HCT116 (cell line): ENCODE measurements around the gene CCDC181. TPM values are rescaled to one million over a fixed set of nuclear protein-coding genes. Genes with fewer than 3 reads are reported as not detected.

Experiments used
- ATAC-seq: fragments of 200-7000 bp; cut with Tn5 transposase; 2 replicates; pipeline ENCODE4 v1.9.1; 2020; ENCODE audit warnings: mild to moderate bottlenecking, moderate library complexity
- BruUV-seq: library from RNA; stranded (reverse); fragments of 400-500 nt; replicated peaks from 2 replicates; lab custom pipeline; 2021; lab: Mats Ljungman, UMichigan
- CTCF ChIA-PET: fragments of 300-600 bp; sonication (Branson Sonifier 250); formaldehyde crosslinking; loops from one replicate; lab custom pipeline; 2021; ENCODE audit warnings: antibody characterized with exemption; lab: Charles Lee
- POLR2A ChIA-PET: fragments of 300-600, 350-600 bp; sonication (Branson Sonifier 250); formaldehyde crosslinking; loops from one replicate; lab custom pipeline; 2021; ENCODE audit warnings: antibody characterized with exemption; lab: Charles Lee
- RAD21 ChIA-PET, 2 experiments: fragments of 300-600 bp; sonication (Branson Sonifier 250); formaldehyde crosslinking; loops; one replicate each; lab custom pipeline; 2023; ENCODE audit warnings: low total read pairs in 2 of 2; ENCODE audit not compliant: uncharacterized antibody in 2 of 2, unreplicated experiment in 2 of 2, low non-redundant PET in 1 of 2; lab: Charles Lee
- DNase-seq: peaks from one replicate; pipeline ENCODE4 v3.0.0-alpha.2; 2010; ENCODE audit warnings: low read depth, low spot score
- H2AFZ ChIP-seq: fragments of 200-600 bp; shearing (Covaris generic), sonication (generic); 2 replicates; pipeline ENCODE4 v1.6.1; 2017; ENCODE audit warnings: low read depth, mixed run types, mixed read lengths, antibody characterized with exemption, low read length; ENCODE audit not compliant: poor library complexity, severe bottlenecking
- H3K27ac ChIP-seq: 2 replicates; pipeline ENCODE4 v1.5.1; 2012; ENCODE audit warnings: low read depth, low read length
- H3K27me3 ChIP-seq: fragments of 200-600 bp; sonication (generic); 2 replicates; pipeline ENCODE4 v1.6.1; 2016; ENCODE audit warnings: mixed run types, low read length, mixed read lengths; ENCODE audit not compliant: insufficient read depth
- H3K36me3 ChIP-seq, 2 experiments: fragments of 200-500 bp in 1 of 2; fragments of 200-600 bp in 1 of 2; sonication (Bioruptor generic) in 1 of 2; sonication (generic) in 1 of 2; 2 replicates each; pipeline versions ENCODE4 v1.5.1 to v1.6.1; 2014 to 2016; ENCODE audit warnings: low read length in 2 of 2, inconsistent platforms in 1 of 2, mixed read lengths in 1 of 2, mixed run types in 1 of 2; ENCODE audit not compliant: insufficient read depth in 2 of 2, control insufficient read depth in 1 of 2
- H3K4me1 ChIP-seq, 2 experiments: fragments of 200-600 bp in 1 of 2; sonication (generic) in 1 of 2; 2 replicates each; pipeline versions ENCODE4 v1.5.1 to v1.6.1; 2012 to 2017; ENCODE audit warnings: low read length in 2 of 2, inconsistent platforms in 1 of 2, mild to moderate bottlenecking in 1 of 2, mixed read lengths in 1 of 2, mixed run types in 1 of 2, moderate library complexity in 1 of 2; ENCODE audit not compliant: insufficient read depth in 2 of 2, control insufficient read depth in 1 of 2
- H3K4me2 ChIP-seq: fragments of 200-600 bp; sonication (generic); 2 replicates; pipeline ENCODE4 v1.6.1; 2017; ENCODE audit warnings: mixed run types, low read length, mixed read lengths
- H3K4me3 ChIP-seq, 2 experiments: fragments of 200-600 bp in 1 of 2; sonication (generic) in 1 of 2; replicated peaks in 1 of 2; 2 replicates each; pipeline ENCODE4 v1.5.1; 2011 to 2016; ENCODE audit warnings: low read length in 2 of 2, control low read depth in 1 of 2, low read depth in 1 of 2, mild to moderate bottlenecking in 1 of 2, mixed read lengths in 1 of 2, mixed run types in 1 of 2
- H3K79me2 ChIP-seq: fragments of 200-600 bp; sonication (generic); 2 replicates; pipeline ENCODE4 v1.6.1; 2017; ENCODE audit warnings: mild to moderate bottlenecking, mixed run types, low read length, moderate library complexity, mixed read lengths; ENCODE audit not compliant: insufficient read depth
- H3K9ac ChIP-seq: fragments of 200-600 bp; sonication (generic); 2 replicates; pipeline ENCODE4 v1.6.1; 2016; ENCODE audit warnings: low read length, mixed read lengths
- H3K9me2 ChIP-seq: fragments of 200-600 bp; sonication (generic), shearing (Covaris generic); 2 replicates; pipeline ENCODE4 v1.6.1; 2017; ENCODE audit warnings: mixed run types, mild to moderate bottlenecking, moderate library complexity; ENCODE audit not compliant: insufficient read depth
- H3K9me3 ChIP-seq, 2 experiments: fragments of 200-500 bp in 1 of 2; fragments of 200-600 bp in 1 of 2; sonication (Bioruptor generic) in 1 of 2; sonication (generic) in 1 of 2; 2 replicates each; pipeline ENCODE4 v1.6.1; 2014 to 2017; ENCODE audit warnings: low read length in 2 of 2, mixed read lengths in 2 of 2, inconsistent platforms in 1 of 2, low read depth in 1 of 2, mild to moderate bottlenecking in 1 of 2, mixed run types in 1 of 2, moderate library complexity in 1 of 2; ENCODE audit not compliant: control insufficient read depth in 1 of 2, insufficient read depth in 1 of 2
- H4K20me1 ChIP-seq: fragments of 200-600 bp; sonication (generic), shearing (Covaris generic); 2 replicates; pipeline ENCODE4 v1.6.1; 2017; ENCODE audit warnings: mixed run types, mild to moderate bottlenecking, moderate library complexity; ENCODE audit not compliant: insufficient read depth
- CTCF ChIP-seq, 3 experiments: fragments of 200-600 bp in 1 of 3; sonication (generic) in 1 of 3; IDR thresholded peaks in 2 of 3; conservative IDR thresholded peaks in 1 of 3; 2 replicates each; pipeline ENCODE4 v1.5.1; 2012 to 2017; ENCODE audit warnings: low read depth in 2 of 3, low read length in 2 of 3, antibody characterized with exemption in 1 of 3, borderline replicate concordance in 1 of 3, control low read depth in 1 of 3, mild to moderate bottlenecking in 1 of 3, mixed read lengths in 1 of 3, mixed run types in 1 of 3, moderate library complexity in 1 of 3; ENCODE audit not compliant: insufficient read depth in 1 of 3
- EZH2phosphoT487 ChIP-seq: fragments of 200-600 bp; IDR thresholded peaks from 2 replicates; pipeline ENCODE4 v1.6.1; 2018; ENCODE audit warnings: antibody characterized with exemption, borderline replicate concordance
- FOSL1 ChIP-seq: IDR thresholded peaks from 2 replicates; pipeline ENCODE4 v1.6.1; 2012; ENCODE audit warnings: low read depth
- REST ChIP-seq: IDR thresholded peaks from 2 replicates; pipeline ENCODE4 v1.6.1; 2012; ENCODE audit warnings: low read depth
- SIN3A ChIP-seq: IDR thresholded peaks from 2 replicates; pipeline ENCODE4 v1.6.1; 2012; ENCODE audit warnings: low read depth
- TCF7L2 ChIP-seq: IDR thresholded peaks from 2 replicates; pipeline ENCODE4 v1.7.0; 2011; ENCODE audit warnings: borderline replicate concordance, inconsistent platforms; ENCODE audit not compliant: insufficient read depth, insufficient read length; ENCODE audit errors: extremely low read depth
- ZBTB33 ChIP-seq: IDR thresholded peaks from 2 replicates; pipeline ENCODE4 v1.6.1; 2011; ENCODE audit warnings: mild to moderate bottlenecking, low read length, moderate library complexity; ENCODE audit not compliant: insufficient replicate concordance; ENCODE audit errors: extremely low read depth
- ZFX ChIP-seq: fragments of 450-650 bp; IDR thresholded peaks from 2 replicates; pipeline ENCODE4 v1.6.1; 2017
- ZNF274 ChIP-seq: fragments of 200-500 bp; sonication (Bioruptor generic); IDR thresholded peaks from 2 replicates; pipeline ENCODE4 v1.6.1; 2014; ENCODE audit warnings: mild to moderate bottlenecking, low read depth, low read length, inconsistent platforms
- intact Hi-C: fragments of 100-400 bp; cut with micrococcal nuclease; formaldehyde crosslinking; loops from 2 replicates; pipeline ENCODE4 v1.10.0; 2022
- total RNA-seq: library from RNA; stranded (reverse); gene quantifications from one replicate; pipeline ENCODE4 v1.2.1, GENCODE V29; 2021; ENCODE audit not compliant: unreplicated experiment

CCDC181 gene
- total RNA-seq, 1 experiment from 2014 or later = not detected

GRCh38 chr1:169360415-169360814, 66.9 kb downstream of the CCDC181 start:
- ATAC-seq = no peak
- TF ChIP-seq CTCF (IDR thresholded peaks at IDR 0.05 in 2 of 3, conservative IDR thresholded peaks at IDR 0.05 in 1 of 3; ENCODE audit: borderline replicate concordance in 1 of 3, insufficient read depth in 1 of 3, low read depth in 2 of 3, low read length in 2 of 3) = no peak
- no peak for TF ChIP-seq ZBTB33
- TF ChIP-seq ZNF274 = no peak
- TF ChIP-seq REST = no peak
- TF ChIP-seq FOSL1 = no peak
- TF ChIP-seq ZFX = no peak
- TF ChIP-seq SIN3A = no peak
- no peak for TF ChIP-seq TCF7L2
- TF ChIP-seq EZH2phosphoT487 = no peak
- H4K20me1 ChIP-seq = no peaks in the 10 kb centered on the region
- no peaks in the 10 kb centered on the region for H3K9me2 ChIP-seq
- H3K9me3 ChIP-seq = no peaks in the 10 kb centered on the region
- DNase-seq = no peak
- H3K79me2 ChIP-seq = peaks cover 8% of the 10 kb centered on the region; the same call in 1 of the 2 replicates
- ChIA-PET POLR2A (no interaction called here), CTCF (interaction anchor here (1.0 to 1.9 kb wide), 4 partner anchors 11 to 1018 kb away, joined by 3 to 16 read pairs (median 4); no protein-coding TSS in a partner anchor), RAD21 (no interaction called here)
- H3K4me3 ChIP-seq = no peak overlapping the region
- H3K9ac ChIP-seq = no peak overlapping the region
- intact Hi-C loops = no loop called here
- H3K27me3 ChIP-seq = no peaks in the 10 kb centered on the region
- peaks cover 9 to 26% of the 10 kb centered on the region in 2 experiments for H3K4me1 ChIP-seq
- BruUV-seq = no TSS peak
- H3K27ac ChIP-seq = no peak overlapping the region
- no peaks in the 10 kb centered on the region for H3K36me3 ChIP-seq
- H3K4me2 ChIP-seq = no peak overlapping the region
- H2AFZ ChIP-seq = no peak overlapping the region
